ENCODE results near the gene EVPLL. TPM values are rescaled to one million over a fixed set of nuclear protein-coding genes. Genes with fewer than 3 reads are reported as not detected.

Gene EVPLL
- 0.11 TPM in 1 of 2 replicates, not detected in the other for total RNA-seq

GRCh38 chr17:18377437-18378204, at the start of gene EVPLL:
Gene EVPLL, plus strand, starts transcription at chr17:18377778. Its CDS starts 3,160 bp downstream, at chr17:18380938.

GRCh38 chr17:18363101-18364049, 14.2 kb upstream of the EVPLL start, which contains the start of gene SHMT1:
Gene SHMT1, minus strand, starts transcription at chr17:18363550. Its CDS starts 7,569 bp downstream, at chr17:18355981.

Small RNAs within 50 kb of the gene (small RNA-seq; reads per million reads assigned to genes)
- gene AL353997.5 (not detected), gene YWHAEP2 (not detected)

Other genes with a start within 250 kb of the EVPLL start
- gene ALKBH5, start 193.9 kb upstream of the EVPLL start, total RNA-seq = 98.5 and 149 TPM in 2 replicates
- 50.0 and 51.0 TPM in 2 replicates for gene LLGL1, start 152.1 kb upstream of the EVPLL start, total RNA-seq
- gene FLII, start 119.0 kb upstream of the EVPLL start, total RNA-seq = 139 and 481 TPM in 2 replicates
- 18.1 and 76.3 TPM in 2 replicates for gene MIEF2, start 117.1 kb upstream of the EVPLL start, total RNA-seq
- 29.1 and 42.1 TPM in 2 replicates for gene TOP3A, start 62.8 kb upstream of the EVPLL start, total RNA-seq
- 15.3 and 19.6 TPM in 2 replicates for gene SMCR8, start 62.5 kb upstream of the EVPLL start, total RNA-seq
- 2.0 and 8.5 TPM in 2 replicates for gene SHMT1, start 14.2 kb upstream of the EVPLL start, total RNA-seq
- 0.98 TPM in 1 of 2 replicates, not detected in the other for gene LGALS9C, start 99.0 kb downstream of the EVPLL start, total RNA-seq